GM12892 (cell line): ENCODE results near the gene POM121L2.

ENCODE experiments used
- DNase-seq: peaks from one replicate; pipeline ENCODE4 v3.0.0; 2011; ENCODE audit not compliant: insufficient read length
- FAIRE-seq: peaks from 2 replicates; lab custom pipeline; 2011; peaks lifted over from hg19 to GRCh38; lab: Jason Lieb, UNC
- POLR2A ChIP-seq: IDR thresholded peaks from 2 replicates; pipeline ENCODE4 v1.6.1; 2011; ENCODE audit warnings: low read depth, low read length, control low read depth
- POLR2AphosphoS5 ChIP-seq: IDR thresholded peaks from 2 replicates; pipeline ENCODE4 v1.6.1; 2011; ENCODE audit warnings: low read depth, low read length, control low read depth
- TAF1 ChIP-seq: IDR thresholded peaks from 2 replicates; pipeline ENCODE4 v1.6.1; 2011; ENCODE audit warnings: low read depth, mild to moderate bottlenecking, control low read depth, low read length, borderline replicate concordance

Gene POM121L2

DNA sequence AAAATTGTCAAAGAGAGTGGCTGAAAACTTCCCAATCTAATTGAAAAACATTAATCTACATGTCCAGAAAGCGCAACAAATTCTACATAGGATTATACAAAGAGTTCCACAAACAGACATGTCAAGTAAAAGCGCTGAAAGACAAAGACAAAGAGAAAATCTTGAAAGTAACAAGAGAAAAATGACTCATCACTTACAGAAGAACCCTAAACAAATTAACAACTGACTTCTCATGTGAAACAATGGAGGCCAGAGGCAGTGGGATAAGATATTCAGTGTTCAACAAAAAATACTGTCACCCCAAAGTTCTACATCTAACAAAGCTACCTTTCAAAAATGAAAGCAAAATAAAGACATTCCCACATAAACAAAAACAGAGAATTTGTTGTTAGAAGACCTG, 2.0 kb upstream of the POM121L2 start:
- TF ChIP-seq POLR2A, result no peak
- TF ChIP-seq TAF1, result no peak
- TF ChIP-seq POLR2AphosphoS5, result no peak
- DNase-seq (no peak), FAIRE-seq (no peak)

- TF ChIP-seq POLR2A (no peak), POLR2AphosphoS5 (no peak), TAF1 (no peak)
- FAIRE-seq (no peak), DNase-seq (no peak)
Measured at GRCh38 chr6:27312950-27313271, 838 bp upstream of the POM121L2 start.

DNA sequence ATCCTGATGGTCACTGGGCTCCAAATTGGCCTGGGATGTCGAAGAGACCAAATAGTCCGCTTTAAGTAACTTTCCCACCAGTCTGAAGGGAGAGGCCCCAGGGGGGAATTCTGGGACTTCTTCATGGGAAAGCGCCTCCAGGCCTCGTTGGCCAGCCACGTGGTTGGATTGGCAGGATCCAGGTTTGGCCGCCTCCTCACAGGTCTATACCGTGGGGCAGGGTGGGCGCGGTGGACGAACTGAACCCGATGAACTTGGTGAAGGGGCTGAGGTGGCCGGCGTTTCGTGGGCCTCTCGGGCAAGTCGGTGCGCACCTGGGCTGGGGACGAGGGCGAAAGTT, 297 bp downstream of the POM121L2 start:
- FAIRE-seq (no peak), DNase-seq (no peak)
- TF ChIP-seq TAF1 (no peak), POLR2AphosphoS5 (no peak), POLR2A (no peak)

- TF ChIP-seq TAF1, result no peak
- no peak for FAIRE-seq
Measured at GRCh38 chr6:27303613-27304272, 8.3 kb downstream of the POM121L2 start.

DNA sequence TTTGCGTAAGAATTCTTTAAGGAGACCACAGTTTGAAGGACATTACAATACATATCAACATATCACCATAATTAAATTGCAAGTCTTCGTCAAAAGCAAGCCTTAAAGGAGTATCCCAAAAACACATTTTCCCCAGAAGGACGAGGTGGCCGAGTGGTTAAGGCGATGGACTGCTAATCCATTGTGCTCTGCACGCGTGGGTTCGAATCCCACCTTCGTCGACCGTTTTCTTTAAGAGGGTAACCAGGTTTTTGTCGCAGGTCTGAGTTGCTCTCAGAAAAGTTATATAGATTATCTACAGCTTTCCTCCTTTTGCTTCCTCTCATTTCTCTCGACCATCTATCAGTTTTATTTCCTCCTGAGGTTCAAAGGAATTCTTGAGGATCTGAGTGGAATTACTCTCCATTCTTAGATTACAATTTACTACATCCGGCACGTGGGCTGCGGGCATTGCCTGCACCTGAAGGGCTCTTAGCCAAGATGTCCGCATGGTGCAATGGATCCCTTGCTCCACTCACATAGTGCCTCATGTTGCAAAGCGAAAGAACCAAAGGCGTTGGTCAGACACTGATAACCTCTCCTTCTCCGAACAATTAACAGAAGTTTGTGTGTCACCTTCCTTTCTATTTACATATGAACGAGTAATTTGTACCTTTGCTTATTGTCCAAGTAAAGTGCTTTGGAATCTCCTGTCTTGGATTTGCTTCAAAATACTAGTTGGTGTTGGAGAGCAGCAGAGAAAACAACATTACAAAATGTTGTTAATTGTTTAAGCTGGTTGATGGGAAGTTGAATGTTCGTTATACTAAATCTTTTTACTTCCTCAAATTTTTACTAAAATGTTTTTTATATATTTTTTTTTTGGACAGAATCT, 14.0 kb downstream of the POM121L2 start:
- DNase-seq, result no peak
- TF ChIP-seq POLR2A (no peak), POLR2AphosphoS5 (no peak), TAF1 (no peak)
- no peak for FAIRE-seq

More at GRCh38 chr6:27303613-27304272, 8.3 kb downstream of the POM121L2 start:
- no peak for DNase-seq

- FAIRE-seq, result no peak
- no peak for TF ChIP-seq POLR2A
- TF ChIP-seq POLR2AphosphoS5, result no peak
- no peak for TF ChIP-seq TAF1
- no peak for DNase-seq
Measured at GRCh38 chr6:27297484-27297856, 14.6 kb downstream of the POM121L2 start.

DNA sequence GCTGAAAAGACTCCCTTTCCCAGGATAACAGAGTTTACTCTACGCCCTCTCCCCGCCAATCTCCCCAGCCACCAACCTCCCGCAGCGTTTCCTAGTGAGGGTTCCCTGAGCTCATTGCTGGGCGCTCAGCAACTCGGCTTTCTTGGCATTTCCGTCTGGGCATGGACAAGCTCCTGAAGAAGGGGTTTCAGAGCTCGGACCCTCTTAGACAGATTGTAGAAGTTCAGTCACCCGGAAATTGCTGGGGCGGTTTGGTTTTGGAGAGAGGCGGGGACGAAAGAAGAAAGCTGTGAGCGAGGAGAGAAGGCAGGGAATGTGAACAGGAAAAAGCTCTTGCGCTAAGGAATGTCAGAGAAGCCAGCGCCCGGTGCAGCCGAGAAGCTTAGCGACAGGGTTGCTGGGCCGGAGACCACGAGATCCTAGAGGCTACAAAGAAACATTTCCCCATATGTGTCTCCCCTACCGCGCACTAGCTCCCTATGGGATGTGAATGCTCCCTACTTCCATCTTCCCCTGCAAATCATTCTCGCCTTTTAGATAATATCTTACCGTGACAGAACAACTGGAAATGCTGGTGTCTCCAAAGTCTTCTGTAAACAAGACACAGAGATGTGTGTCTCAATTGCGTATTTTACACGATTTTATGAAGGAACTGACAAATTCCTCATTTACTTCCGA, 15.8 kb downstream of the POM121L2 start:
- FAIRE-seq (no peak), DNase-seq (no peak)
- TF ChIP-seq POLR2AphosphoS5 (no peak), TAF1 (no peak), POLR2A (no peak)

DNA sequence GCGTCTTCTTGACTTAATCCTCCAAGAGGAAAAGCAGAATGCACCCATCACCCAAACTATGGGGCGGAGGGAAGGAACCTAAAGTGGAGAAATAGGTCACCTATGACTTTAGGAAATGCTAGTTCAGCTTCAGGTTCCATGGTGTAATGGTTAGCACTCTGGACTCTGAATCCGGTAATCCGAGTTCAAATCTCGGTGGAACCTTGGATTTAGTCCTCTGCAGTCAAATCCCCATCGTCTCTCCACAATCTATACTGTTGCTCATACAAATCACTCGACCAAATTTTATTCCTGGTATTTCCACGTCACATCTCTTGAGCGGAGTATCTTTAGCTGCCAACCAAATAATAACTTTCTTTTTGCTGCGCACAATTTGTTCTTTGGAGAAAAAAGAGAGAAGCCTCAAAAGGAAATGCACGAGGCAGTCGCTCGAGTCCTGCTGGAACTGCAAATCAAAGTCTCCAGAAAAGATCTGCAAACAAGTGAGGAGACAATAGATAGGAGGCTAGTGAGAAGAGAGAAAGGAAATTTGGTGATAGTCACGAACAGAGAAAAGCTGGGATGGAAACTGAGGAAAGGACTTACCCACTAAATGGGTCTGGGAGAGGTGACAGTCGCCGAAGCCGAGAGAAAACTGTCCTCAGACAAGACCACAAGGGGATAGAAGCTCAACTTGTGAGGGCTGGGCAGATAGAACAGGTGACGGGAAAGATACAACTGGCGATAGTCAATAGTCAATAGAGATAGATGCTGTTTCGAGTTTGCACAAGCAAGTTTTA, 16.6 kb downstream of the POM121L2 start:
- FAIRE-seq (no peak), DNase-seq (no peak)
- TF ChIP-seq POLR2A (no peak), TAF1 (no peak), POLR2AphosphoS5 (no peak)

GRCh38 chr6:27294409-27294808, 17.7 kb downstream of the POM121L2 start:
- no peak for TF ChIP-seq POLR2AphosphoS5
- no peak for TF ChIP-seq TAF1
- no peak for DNase-seq
- FAIRE-seq, result no peak

DNA sequence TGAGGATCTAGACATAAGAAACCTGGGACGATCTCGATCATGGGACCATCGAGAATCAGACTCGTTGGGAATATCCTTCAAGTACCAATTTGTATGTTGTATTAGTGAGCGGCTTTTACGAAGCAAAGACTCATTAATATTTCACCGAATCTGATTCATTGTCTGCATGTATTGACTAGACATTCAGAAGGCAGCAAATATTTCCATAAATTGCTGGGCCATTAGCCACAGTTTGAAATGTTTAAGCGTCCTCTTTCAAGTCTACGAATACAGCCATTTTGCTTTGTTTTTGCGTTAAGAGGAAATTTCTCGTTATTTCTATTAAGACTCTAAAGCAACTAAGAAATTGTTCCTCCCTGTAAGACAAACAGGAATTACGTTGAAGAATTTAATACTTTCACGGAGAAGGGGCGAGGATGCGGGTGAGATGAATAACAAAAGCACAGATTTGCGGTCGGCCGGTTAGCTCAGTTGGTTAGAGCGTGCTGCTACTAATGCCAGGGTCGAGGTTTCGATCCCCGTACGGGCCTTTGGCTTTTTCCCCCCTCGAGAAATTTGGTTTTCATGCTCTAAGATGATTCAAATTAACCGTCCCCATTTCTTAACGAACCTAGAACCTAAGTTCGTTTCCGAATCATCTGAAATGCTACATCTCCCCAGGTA, 18.5 kb downstream of the POM121L2 start:
- no peak for DNase-seq
- TF ChIP-seq POLR2AphosphoS5, result no peak
- no peak for TF ChIP-seq POLR2A
- TF ChIP-seq TAF1, result no peak
- no peak for FAIRE-seq

- TF ChIP-seq POLR2AphosphoS5, result no peak
- TF ChIP-seq TAF1, result no peak
- no peak for TF ChIP-seq POLR2A
- DNase-seq (no peak), FAIRE-seq (no peak)
Measured at GRCh38 chr6:27290850-27291208, 21.2 kb downstream of the POM121L2 start.
